ENCODE measurements around the gene AOX1.

DNA sequence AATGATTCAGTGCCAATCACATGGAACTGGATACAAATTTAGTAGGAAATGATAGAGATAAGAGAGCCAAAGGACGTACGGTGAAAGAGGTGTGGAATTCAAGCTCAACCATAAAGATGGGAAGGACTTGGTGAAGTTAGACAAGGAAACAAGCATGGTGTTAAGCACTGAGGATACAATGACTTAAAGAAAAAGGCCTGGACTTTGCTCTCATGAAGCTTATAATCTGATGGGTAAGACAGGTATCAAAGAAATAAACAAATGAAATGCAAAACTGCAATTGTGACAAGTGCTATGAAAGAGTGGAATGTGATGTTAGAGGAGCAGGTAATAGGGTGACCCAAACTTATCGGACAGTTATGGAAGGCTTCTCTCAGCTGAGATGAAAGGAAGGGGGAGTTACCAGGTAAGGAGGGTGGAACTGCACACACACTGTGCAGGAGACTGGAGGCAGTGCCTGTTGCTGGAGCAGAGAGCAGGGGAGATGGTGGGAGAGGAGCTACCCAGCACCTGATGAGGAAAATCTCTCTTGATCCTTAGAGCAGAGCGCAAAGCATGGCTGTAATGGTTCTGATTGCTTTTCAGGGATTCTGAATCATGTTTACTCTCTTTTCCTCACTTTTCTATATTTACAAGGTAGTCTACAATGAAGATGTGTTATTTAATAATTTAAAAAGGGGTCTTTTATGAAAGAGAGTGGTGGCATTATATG, 118.3 kb downstream of the AOX1 start:
- TF ChIP-seq, protein P1, sequence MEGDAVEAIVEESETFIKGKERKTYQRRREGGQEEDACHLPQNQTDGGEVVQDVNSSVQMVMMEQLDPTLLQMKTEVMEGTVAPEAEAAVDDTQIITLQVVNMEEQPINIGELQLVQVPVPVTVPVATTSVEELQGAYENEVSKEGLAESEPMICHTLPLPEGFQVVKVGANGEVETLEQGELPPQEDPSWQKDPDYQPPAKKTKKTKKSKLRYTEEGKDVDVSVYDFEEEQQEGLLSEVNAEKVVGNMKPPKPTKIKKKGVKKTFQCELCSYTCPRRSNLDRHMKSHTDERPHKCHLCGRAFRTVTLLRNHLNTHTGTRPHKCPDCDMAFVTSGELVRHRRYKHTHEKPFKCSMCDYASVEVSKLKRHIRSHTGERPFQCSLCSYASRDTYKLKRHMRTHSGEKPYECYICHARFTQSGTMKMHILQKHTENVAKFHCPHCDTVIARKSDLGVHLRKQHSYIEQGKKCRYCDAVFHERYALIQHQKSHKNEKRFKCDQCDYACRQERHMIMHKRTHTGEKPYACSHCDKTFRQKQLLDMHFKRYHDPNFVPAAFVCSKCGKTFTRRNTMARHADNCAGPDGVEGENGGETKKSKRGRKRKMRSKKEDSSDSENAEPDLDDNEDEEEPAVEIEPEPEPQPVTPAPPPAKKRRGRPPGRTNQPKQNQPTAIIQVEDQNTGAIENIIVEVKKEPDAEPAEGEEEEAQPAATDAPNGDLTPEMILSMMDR (conservative IDR thresholded peaks at IDR 0.05) = no peak
- no peak for TF ChIP-seq EZH2 (IDR thresholded peaks at IDR 0.05; ENCODE audit: low read depth)

Data from PC-9 (cell line).